HL-60 (cell line): ENCODE measurements around the gene NUDC.

Experiments used
- DNase-seq, 2 experiments: peaks; one replicate each; pipeline ENCODE4 v3.0.0-alpha.2; 2010 to 2020; ENCODE audit warnings: low read depth in 1 of 2, low spot score in 1 of 2
- H3K27ac ChIP-seq: fragments of 250-450 bp; sonication (Bioruptor Pico); replicated peaks from 2 replicates; pipeline ENCODE4 v1.5.1; 2020; ENCODE audit warnings: mild to moderate bottlenecking, moderate library complexity
- H3K27me3 ChIP-seq: fragments of 250-450 bp; sonication (Bioruptor Pico); 2 replicates; pipeline ENCODE4 v1.5.1; 2021; ENCODE audit warnings: mild to moderate bottlenecking, moderate library complexity; ENCODE audit not compliant: insufficient read depth, poor library complexity, severe bottlenecking
- H3K4me3 ChIP-seq: replicated peaks from 2 replicates; pipeline ENCODE4 v1.5.1; 2011; ENCODE audit warnings: mild to moderate bottlenecking, control low read depth, low read length; ENCODE audit not compliant: insufficient read depth
- GABPA ChIP-seq: IDR thresholded peaks from 2 replicates; pipeline ENCODE4 v1.6.1; 2012; ENCODE audit warnings: low read depth
- POLR2AphosphoS5 ChIP-seq: IDR thresholded peaks from 2 replicates; pipeline ENCODE4 v1.6.1; 2012; ENCODE audit warnings: low read depth
- SPI1 ChIP-seq: IDR thresholded peaks from 2 replicates; pipeline ENCODE4 v1.6.1; 2012; ENCODE audit warnings: low read depth, mild to moderate bottlenecking, borderline replicate concordance
- TF ChIP-seq, protein P1 (sequence below): IDR thresholded peaks from one replicate; pipeline ENCODE4 v1.5.1; 2011; ENCODE audit warnings: low read length, control low read depth, inconsistent platforms; ENCODE audit not compliant: insufficient read depth
- TF ChIP-seq, protein P2 (sequence below): IDR thresholded peaks from 2 replicates; pipeline ENCODE4 v1.6.1; 2012; ENCODE audit warnings: low read depth; ENCODE audit not compliant: insufficient replicate concordance

The NUDC gene

DNA sequence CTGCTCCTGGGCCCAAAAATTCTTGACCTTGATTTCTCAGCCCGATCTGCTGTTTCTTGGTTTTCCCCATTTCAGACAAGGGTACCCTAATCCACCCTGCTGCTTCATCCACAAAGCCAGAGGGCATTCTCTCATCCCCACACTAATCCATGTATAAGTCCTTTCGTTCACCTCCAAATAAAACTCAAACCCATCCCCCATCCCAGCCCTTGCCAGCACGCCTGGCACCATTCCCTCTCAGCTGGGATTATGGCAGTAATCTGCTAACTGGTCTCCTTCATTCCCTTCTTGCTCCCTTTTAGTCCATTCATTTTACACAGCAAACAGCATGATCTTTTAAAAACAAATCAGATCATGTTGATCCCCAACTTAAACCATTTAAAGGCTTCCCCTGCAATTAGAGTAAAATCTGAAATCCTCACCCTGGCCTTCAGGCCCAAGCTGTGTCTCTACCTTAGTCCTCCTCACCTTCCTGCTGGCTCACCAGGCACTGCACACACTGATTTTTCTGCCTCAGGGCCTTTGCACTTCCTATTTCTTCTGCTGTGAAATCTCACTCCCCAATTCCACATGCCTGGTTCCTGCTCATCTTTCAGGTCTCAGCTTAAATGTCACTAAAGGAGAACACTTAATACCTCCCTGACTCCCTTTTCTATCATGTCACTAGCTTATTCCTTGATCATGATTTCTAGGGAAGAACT is 59.8 kb downstream of the NUDC start:
- peaks cover 6% of the 10 kb centered on the region for H3K27me3 ChIP-seq
- no peak for DNase-seq
- H3K27ac ChIP-seq: no peak overlapping the region
- H3K4me3 ChIP-seq: no peak overlapping the region
- TF ChIP-seq, protein P1, sequence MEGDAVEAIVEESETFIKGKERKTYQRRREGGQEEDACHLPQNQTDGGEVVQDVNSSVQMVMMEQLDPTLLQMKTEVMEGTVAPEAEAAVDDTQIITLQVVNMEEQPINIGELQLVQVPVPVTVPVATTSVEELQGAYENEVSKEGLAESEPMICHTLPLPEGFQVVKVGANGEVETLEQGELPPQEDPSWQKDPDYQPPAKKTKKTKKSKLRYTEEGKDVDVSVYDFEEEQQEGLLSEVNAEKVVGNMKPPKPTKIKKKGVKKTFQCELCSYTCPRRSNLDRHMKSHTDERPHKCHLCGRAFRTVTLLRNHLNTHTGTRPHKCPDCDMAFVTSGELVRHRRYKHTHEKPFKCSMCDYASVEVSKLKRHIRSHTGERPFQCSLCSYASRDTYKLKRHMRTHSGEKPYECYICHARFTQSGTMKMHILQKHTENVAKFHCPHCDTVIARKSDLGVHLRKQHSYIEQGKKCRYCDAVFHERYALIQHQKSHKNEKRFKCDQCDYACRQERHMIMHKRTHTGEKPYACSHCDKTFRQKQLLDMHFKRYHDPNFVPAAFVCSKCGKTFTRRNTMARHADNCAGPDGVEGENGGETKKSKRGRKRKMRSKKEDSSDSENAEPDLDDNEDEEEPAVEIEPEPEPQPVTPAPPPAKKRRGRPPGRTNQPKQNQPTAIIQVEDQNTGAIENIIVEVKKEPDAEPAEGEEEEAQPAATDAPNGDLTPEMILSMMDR: no peak
- TF ChIP-seq SPI1 (no peak), GABPA (no peak), POLR2AphosphoS5 (no peak)
- TF ChIP-seq, protein P2, sequence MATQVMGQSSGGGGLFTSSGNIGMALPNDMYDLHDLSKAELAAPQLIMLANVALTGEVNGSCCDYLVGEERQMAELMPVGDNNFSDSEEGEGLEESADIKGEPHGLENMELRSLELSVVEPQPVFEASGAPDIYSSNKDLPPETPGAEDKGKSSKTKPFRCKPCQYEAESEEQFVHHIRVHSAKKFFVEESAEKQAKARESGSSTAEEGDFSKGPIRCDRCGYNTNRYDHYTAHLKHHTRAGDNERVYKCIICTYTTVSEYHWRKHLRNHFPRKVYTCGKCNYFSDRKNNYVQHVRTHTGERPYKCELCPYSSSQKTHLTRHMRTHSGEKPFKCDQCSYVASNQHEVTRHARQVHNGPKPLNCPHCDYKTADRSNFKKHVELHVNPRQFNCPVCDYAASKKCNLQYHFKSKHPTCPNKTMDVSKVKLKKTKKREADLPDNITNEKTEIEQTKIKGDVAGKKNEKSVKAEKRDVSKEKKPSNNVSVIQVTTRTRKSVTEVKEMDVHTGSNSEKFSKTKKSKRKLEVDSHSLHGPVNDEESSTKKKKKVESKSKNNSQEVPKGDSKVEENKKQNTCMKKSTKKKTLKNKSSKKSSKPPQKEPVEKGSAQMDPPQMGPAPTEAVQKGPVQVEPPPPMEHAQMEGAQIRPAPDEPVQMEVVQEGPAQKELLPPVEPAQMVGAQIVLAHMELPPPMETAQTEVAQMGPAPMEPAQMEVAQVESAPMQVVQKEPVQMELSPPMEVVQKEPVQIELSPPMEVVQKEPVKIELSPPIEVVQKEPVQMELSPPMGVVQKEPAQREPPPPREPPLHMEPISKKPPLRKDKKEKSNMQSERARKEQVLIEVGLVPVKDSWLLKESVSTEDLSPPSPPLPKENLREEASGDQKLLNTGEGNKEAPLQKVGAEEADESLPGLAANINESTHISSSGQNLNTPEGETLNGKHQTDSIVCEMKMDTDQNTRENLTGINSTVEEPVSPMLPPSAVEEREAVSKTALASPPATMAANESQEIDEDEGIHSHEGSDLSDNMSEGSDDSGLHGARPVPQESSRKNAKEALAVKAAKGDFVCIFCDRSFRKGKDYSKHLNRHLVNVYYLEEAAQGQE: no peak

DNA sequence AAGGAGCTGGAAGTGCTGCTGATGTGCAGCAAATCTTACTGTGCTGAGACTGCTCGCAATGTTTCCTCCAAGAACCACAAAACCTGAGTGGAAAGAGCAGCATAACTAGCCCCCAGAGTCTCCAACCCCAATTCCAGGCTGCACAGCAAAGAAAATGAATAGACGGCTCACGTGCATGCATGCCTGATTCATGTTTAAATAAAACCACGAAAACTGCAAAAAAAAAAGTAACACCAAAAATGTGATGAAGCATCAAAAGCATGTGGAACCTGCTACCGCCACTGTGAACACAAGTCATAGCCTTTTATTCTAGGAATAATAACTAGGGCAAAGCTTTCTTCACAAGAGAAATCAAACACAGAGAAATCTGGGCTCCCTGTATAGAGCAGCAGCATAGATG is 62.3 kb downstream of the NUDC start:
- no peak for DNase-seq
- H3K4me3 ChIP-seq: no peak overlapping the region
- TF ChIP-seq, protein P2: no peak
- TF ChIP-seq GABPA: no peak
- TF ChIP-seq SPI1: no peak
- TF ChIP-seq, protein P1: no peak
- TF ChIP-seq POLR2AphosphoS5: no peak
- H3K27me3 ChIP-seq: peaks cover 8% of the 10 kb centered on the region
- no peak overlapping the region for H3K27ac ChIP-seq

DNA sequence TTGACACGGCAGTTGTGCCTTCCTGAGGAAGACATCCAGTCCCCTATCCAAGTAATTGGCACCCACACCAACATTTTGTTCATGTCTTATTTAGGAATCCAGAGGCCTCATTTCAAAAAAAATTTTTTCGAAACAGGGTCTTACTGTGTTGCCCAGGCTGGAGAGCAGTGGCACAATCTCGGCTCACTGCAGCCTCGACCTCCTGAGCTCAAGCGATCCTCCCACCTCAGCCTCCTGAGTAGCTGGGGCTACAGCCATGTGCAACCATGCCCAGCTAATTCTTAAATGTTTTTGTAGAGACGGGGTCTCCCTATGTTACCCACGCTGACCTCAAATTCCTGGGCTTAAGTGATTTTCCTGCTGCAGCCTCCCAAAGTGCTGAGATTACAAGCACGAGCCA is 62.7 kb downstream of the NUDC start:
- no peak for DNase-seq
- Histone ChIP-seq H3K27me3 (peaks cover 8% of the 10 kb centered on the region), H3K4me3 (no peak overlapping the region), H3K27ac (no peak overlapping the region)
- no peak for TF ChIP-seq POLR2AphosphoS5
- TF ChIP-seq SPI1: no peak
- no peak for TF ChIP-seq GABPA
- TF ChIP-seq, protein P2: no peak
- TF ChIP-seq, protein P1: no peak
